ENCODE results near the gene RREB1.

DNA sequence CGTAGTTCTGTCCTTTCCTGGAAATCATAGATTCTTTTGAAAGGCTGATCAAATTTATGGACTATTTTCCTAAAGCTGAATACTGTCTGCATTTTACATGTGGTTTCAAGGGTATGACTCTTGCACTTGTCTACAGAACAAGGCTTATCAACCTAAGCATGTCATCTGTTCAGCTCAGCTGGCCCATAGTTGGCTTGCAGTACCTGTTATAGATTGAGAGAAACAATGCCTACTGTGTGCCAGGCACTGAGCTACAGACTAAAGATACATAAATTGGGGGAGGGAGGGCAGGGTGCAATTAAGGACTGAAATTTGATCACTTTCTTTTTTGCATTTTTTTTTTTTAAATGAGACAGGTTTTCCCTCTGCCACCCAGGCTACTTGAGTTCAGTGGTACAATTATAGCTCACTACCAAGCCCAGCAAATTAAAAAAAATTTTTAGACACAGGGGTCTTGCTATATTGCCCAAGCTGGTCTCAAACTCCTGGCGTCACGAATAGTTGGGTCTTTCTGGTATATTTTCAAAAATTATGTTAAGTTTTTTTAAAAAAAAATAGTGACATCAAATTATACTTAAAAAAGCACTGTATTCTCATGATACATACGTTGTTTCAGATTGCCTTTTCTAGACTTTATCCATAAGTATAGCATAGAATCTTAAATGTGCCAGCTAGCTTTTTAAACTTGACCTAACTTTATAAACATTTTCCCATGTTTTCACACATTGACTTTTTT lies 52.2 kb downstream of the RREB1 start:
- TF ChIP-seq, protein P1, sequence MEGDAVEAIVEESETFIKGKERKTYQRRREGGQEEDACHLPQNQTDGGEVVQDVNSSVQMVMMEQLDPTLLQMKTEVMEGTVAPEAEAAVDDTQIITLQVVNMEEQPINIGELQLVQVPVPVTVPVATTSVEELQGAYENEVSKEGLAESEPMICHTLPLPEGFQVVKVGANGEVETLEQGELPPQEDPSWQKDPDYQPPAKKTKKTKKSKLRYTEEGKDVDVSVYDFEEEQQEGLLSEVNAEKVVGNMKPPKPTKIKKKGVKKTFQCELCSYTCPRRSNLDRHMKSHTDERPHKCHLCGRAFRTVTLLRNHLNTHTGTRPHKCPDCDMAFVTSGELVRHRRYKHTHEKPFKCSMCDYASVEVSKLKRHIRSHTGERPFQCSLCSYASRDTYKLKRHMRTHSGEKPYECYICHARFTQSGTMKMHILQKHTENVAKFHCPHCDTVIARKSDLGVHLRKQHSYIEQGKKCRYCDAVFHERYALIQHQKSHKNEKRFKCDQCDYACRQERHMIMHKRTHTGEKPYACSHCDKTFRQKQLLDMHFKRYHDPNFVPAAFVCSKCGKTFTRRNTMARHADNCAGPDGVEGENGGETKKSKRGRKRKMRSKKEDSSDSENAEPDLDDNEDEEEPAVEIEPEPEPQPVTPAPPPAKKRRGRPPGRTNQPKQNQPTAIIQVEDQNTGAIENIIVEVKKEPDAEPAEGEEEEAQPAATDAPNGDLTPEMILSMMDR (conservative IDR thresholded peaks at IDR 0.05 in 1 of 2, IDR thresholded peaks at IDR 0.05 in 1 of 2; ENCODE audit: extremely low read depth in 1 of 2, insufficient read depth in 1 of 2, low read depth in 1 of 2, low read length in 2 of 2), result no peak
- no peak for TF ChIP-seq EZH2 (IDR thresholded peaks at IDR 0.05; ENCODE audit: borderline replicate concordance, low read length)
